Motor neuron (in vitro differentiated cells): ENCODE results near the gene RPL7L1. TPM values are rescaled to one million over a fixed set of nuclear protein-coding genes. Genes with fewer than 3 reads are reported as not detected.
"Not testable (repeated sequence)": the region's sequence is repeated elsewhere in the genome, so short reads cannot be mapped to it uniquely, and the experiment has no call there.

ENCODE experiments used
- ATAC-seq, 8 experiments: fragments of 200-7000 bp; cut with Tn5 transposase; replicated peaks in 6 of 8; 2 replicates each; pipeline ENCODE4 v1.8.0; 2021; ENCODE audit warnings: mild to moderate bottlenecking in 8 of 8, moderate library complexity in 8 of 8
- H3K27ac ChIP-seq, 2 donors: fragments of 250-450 bp; sonication (Bioruptor Pico); 2 replicates each; pipeline ENCODE4 v1.9.0; 2021; ENCODE audit warnings: antibody characterized with exemption in 2 of 2, mild to moderate bottlenecking in 2 of 2, moderate library complexity in 1 of 2
- H3K4me1 ChIP-seq, 2 donors: fragments of 250-450 bp; sonication (Bioruptor Pico); replicated peaks in 1 of 2; 2 replicates each; pipeline ENCODE4 v1.6.1; 2021; ENCODE audit warnings: antibody characterized with exemption in 2 of 2, mild to moderate bottlenecking in 2 of 2, moderate library complexity in 1 of 2
- H3K4me3 ChIP-seq, 5 donors: fragments of 250-450 bp; sonication (Bioruptor Pico); 2 replicates each; pipeline ENCODE4 v1.9.0; 2021; ENCODE audit warnings: antibody characterized with exemption in 5 of 5, mild to moderate bottlenecking in 5 of 5, moderate library complexity in 4 of 5
- WGBS, 10 experiments: fragments of 450-650 bp; shearing (Covaris generic); methylation state at CpG; one replicate each; pipeline ENCODE4 v1.0.0; 2022; 5-methylcytosine and 5-hydroxymethylcytosine counted together
- in situ Hi-C, 9 experiments: fragments of 400-800 bp; cut with MboI; loops; one replicate each; pipeline ENCODE4 v1.15.0; 2021; ENCODE audit warnings: low sequenced_read_pairs in 9 of 9, low pct_unique_long_range_greater_than_20kb in 2 of 9; ENCODE audit not compliant: unreplicated experiment in 9 of 9
- total RNA-seq, 8 experiments: library from RNA; unstranded; fragments of 300-600 nt; gene quantifications; 2 replicates each; pipeline versions ENCODE4 v1.2.3 to v1.2.4, GENCODE V29; 2022

RPL7L1 gene
- total RNA-seq, 8 experiments from 2014 or later = 69.1 to 186 (median 109) TPM

GRCh38 chr6:42896178-42896719 is 16.8 kb downstream of the RPL7L1 start:
- H3K4me1 ChIP-seq = peaks cover 1 to 12% of the 10 kb centered on the region in 2 donors
- in situ Hi-C loops = loop anchor here in 1 of 9 experiments (25.0 kb wide), 1 partner anchor 234 kb away; no protein-coding TSS in a partner anchor
- no peak for ATAC-seq
- 20 to 100% (median 78%) methylated on average over 1 to 10 of the region's 10 CpGs for WGBS, 10 experiments
- no peak overlapping the region for H3K4me3 ChIP-seq
- H3K27ac ChIP-seq = no peak overlapping the region

- no peak for ATAC-seq
- in situ Hi-C loops = loop anchor here in 1 of 9 experiments (25.0 kb wide), 1 partner anchor 237 kb away; no protein-coding TSS in a partner anchor
- WGBS, 10 experiments = 0 to 19% (median 1%) methylated on average over 1 to 8 of the region's 10 CpGs; no CpG with 5 or more reads in 2 of the 10 experiments
- Histone ChIP-seq H3K4me1 (peaks cover 3 to 14% of the 10 kb centered on the region in 2 donors), H3K27ac (no peak overlapping the region), H3K4me3 (no peak overlapping the region)
These were observed 19.5 kb downstream of the RPL7L1 start for GRCh38 chr6:42898891-42899361.

GRCh38 chr6:42899871-42900270 is 20.5 kb downstream of the RPL7L1 start:
- WGBS, 10 experiments = 0 to 49% (median 30%) methylated on average over 1 to 8 of the region's 8 CpGs; no CpG with 5 or more reads in 1 of the 10 experiments
- H3K27ac ChIP-seq = no peak overlapping the region

GRCh38 chr6:42901538-42901957 is 22.1 kb downstream of the RPL7L1 start:
- ATAC-seq = peak; percentile 80 to 97 (median 91)
- in situ Hi-C loops = loop anchor here in 3 of 9 experiments (25.0 kb wide), 2 partner anchors 111 to 236 kb away; partner anchors contain the start of genes KLHDC3 (in 1 of the 3), MEA1 (in 1 of the 3) and RRP36 (in 1 of the 3)
- 2 to 100% (median 19%) methylated on average over 1 to 9 of the region's 11 CpGs; no CpG with 5 or more reads in 2 of the 10 experiments for WGBS, 10 experiments
- Histone ChIP-seq H3K4me1 (peaks cover 3 to 14% of the 10 kb centered on the region in 2 donors), H3K27ac (no peak overlapping the region), H3K4me3 (no peak overlapping the region)

More at GRCh38 chr6:42899871-42900270, 20.5 kb downstream of the RPL7L1 start:
- Histone ChIP-seq H3K4me3 (no peak overlapping the region), H3K4me1 (peaks cover 3 to 14% of the 10 kb centered on the region in 2 donors)
- ATAC-seq = no peak
- in situ Hi-C loops = loop anchor here in 3 of 9 experiments (25.0 kb wide), 3 partner anchors 112 to 238 kb away; partner anchors contain the start of genes KLHDC3 (in 1 of the 3), MEA1 (in 1 of the 3) and RRP36 (in 1 of the 3)

GRCh38 chr6:42902429-42903263 is 23.2 kb downstream of the RPL7L1 start:
- ATAC-seq, H3K4me3 ChIP-seq, H3K27ac ChIP-seq: not testable (repeated sequence)
- peaks cover 3 to 14% of the 10 kb centered on the region in 2 donors for H3K4me1 ChIP-seq
- in situ Hi-C loops = loop anchor here in 3 of 9 experiments (25.0 kb wide), 2 partner anchors 110 to 235 kb away; partner anchors contain the start of genes KLHDC3 (in 1 of the 3), MEA1 (in 1 of the 3) and RRP36 (in 1 of the 3)
- 80 to 100% (median 87%) methylated on average over 1 to 13 of the region's 22 CpGs; no CpG with 5 or more reads in 2 of the 10 experiments for WGBS, 10 experiments

GRCh38 chr6:42904467-42904866 is 25.1 kb downstream of the RPL7L1 start:
- H3K4me3 ChIP-seq = no peak overlapping the region
- in situ Hi-C loops = loop anchor here in 3 of 9 experiments (25.0 kb wide), 2 partner anchors 108 to 233 kb away; partner anchors contain the start of genes KLHDC3 (in 1 of the 3), MEA1 (in 1 of the 3) and RRP36 (in 1 of the 3)
- 80 to 100% (median 90%) methylated on average over 2 to 10 of the region's 10 CpGs; no CpG with 5 or more reads in 2 of the 10 experiments for WGBS, 10 experiments
- ATAC-seq = no peak
- H3K4me1 ChIP-seq = peaks cover 3 to 9% of the 10 kb centered on the region in 2 donors
- no peak overlapping the region for H3K27ac ChIP-seq

GRCh38 chr6:42907336-42907735 is 27.9 kb downstream of the RPL7L1 start:
- no peak overlapping the region for H3K27ac ChIP-seq
- no peak for ATAC-seq
- no peak overlapping the region for H3K4me3 ChIP-seq
- no peaks in the 10 kb centered on the region for H3K4me1 ChIP-seq
- WGBS, 10 experiments = 83 to 93% (median 90%) methylated on average over 2 of the region's 5 CpGs; no CpG with 5 or more reads in 7 of the 10 experiments
- in situ Hi-C loops = loop anchor here in 3 of 9 experiments (25.0 kb wide), 2 partner anchors 105 to 230 kb away; partner anchors contain the start of genes KLHDC3 (in 1 of the 3), MEA1 (in 1 of the 3) and RRP36 (in 1 of the 3)

- no peaks in the 10 kb centered on the region for H3K4me1 ChIP-seq
- WGBS, 10 experiments = 89% methylated on average over 3 of the region's 10 CpGs; no CpG with 5 or more reads in 9 of the 10 experiments
- ATAC-seq = no peak
- H3K4me3 ChIP-seq = no peak overlapping the region
- no peak overlapping the region for H3K27ac ChIP-seq
- in situ Hi-C loops = loop anchor here in 3 of 9 experiments (25.0 kb wide), 2 partner anchors 102 to 227 kb away; partner anchors contain the start of genes KLHDC3 (in 1 of the 3), MEA1 (in 1 of the 3) and RRP36 (in 1 of the 3)
These were observed 30.4 kb downstream of the RPL7L1 start for GRCh38 chr6:42909835-42910234.

GRCh38 chr6:42911171-42912021 is 32.0 kb downstream of the RPL7L1 start:
- WGBS, 10 experiments = 0 to 39% (median 20%) methylated on average over 1 to 7 of the region's 49 CpGs; no CpG with 5 or more reads in 4 of the 10 experiments
- Histone ChIP-seq H3K4me3 (peak overlapping the region in 1 of 5 donors; percentile 17), H3K27ac (no peak overlapping the region), H3K4me1 (no peaks in the 10 kb centered on the region)
- ATAC-seq = peak in 6 of 8 experiments; percentile 18 to 57 (median 32)
- in situ Hi-C loops = loop anchor here in 3 of 9 experiments (25.0 kb wide), 2 partner anchors 101 to 226 kb away; partner anchors contain the start of genes KLHDC3 (in 1 of the 3), MEA1 (in 1 of the 3) and RRP36 (in 1 of the 3)

- no peak overlapping the region for H3K4me3 ChIP-seq
- in situ Hi-C loops = loop anchor here in 3 of 9 experiments (25.0 kb wide), 2 partner anchors 98 to 223 kb away; partner anchors contain the start of genes KLHDC3 (in 1 of the 3), MEA1 (in 1 of the 3) and RRP36 (in 1 of the 3)
- H3K4me1 ChIP-seq = no peaks in the 10 kb centered on the region
- H3K27ac ChIP-seq = no peak overlapping the region
- 8 to 100% (median 81%) methylated on average over 1 to 4 of the region's 4 CpGs; no CpG with 5 or more reads in 3 of the 10 experiments for WGBS, 10 experiments
- ATAC-seq = no peak
These were observed 35.1 kb downstream of the RPL7L1 start for GRCh38 chr6:42914546-42914945.

GRCh38 chr6:42915732-42916131 is 36.3 kb downstream of the RPL7L1 start, which contains the start of gene PTCRA:
TSS of gene PTCRA (plus strand) at chr6:42916053. CDS start at chr6:42916070, 17 bp downstream.
- no peak within 1 kb of the TSS for H3K4me3 ChIP-seq
- no peak for ATAC-seq
- H3K4me1 ChIP-seq = no peaks in the 10 kb centered on the region
- in situ Hi-C loops = loop anchor here in 3 of 9 experiments (25.0 kb wide), 2 partner anchors 97 to 222 kb away; partner anchors contain the start of genes KLHDC3 (in 1 of the 3), MEA1 (in 1 of the 3) and RRP36 (in 1 of the 3)
- 0 to 75% (median 40%) methylated on average over 1 to 6 of the region's 10 CpGs; no CpG with 5 or more reads in 7 of the 10 experiments for WGBS, 10 experiments
- no peak within 1 kb of the TSS for H3K27ac ChIP-seq
